Measurements from ENCODE around the gene UBLCP1. TPM values are rescaled to one million over a fixed set of nuclear protein-coding genes. Genes with fewer than 3 reads are reported as not detected.

The UBLCP1 gene
- polyA plus RNA-seq, 1 donor from 2014 or later = 42.5 TPM

GRCh38 chr5:159313197-159313596 lies 50.1 kb downstream of the UBLCP1 start:
- H3K9ac ChIP-seq (ENCODE audit: low read length) = no peak overlapping the region

More at GRCh38 chr5:159313197-159313596, 50.1 kb downstream of the UBLCP1 start:
- Histone ChIP-seq H3K9me2 (ENCODE audit: insufficient read depth, low read length) (no peaks in the 10 kb centered on the region), H4K20me1 (ENCODE audit: insufficient read depth) (no peaks in the 10 kb centered on the region), H3K4me3 (ENCODE audit: low read length) (no peak overlapping the region), H3K4me2 (ENCODE audit: low read length) (no peak overlapping the region), H3K9me3 (ENCODE audit: low read length) (no peaks in the 10 kb centered on the region), H3K79me2 (replicated peaks; ENCODE audit: insufficient read depth, low read length) (no peaks in the 10 kb centered on the region), H3K36me3 (ENCODE audit: insufficient read depth, low read length) (no peaks in the 10 kb centered on the region), H2AFZ (ENCODE audit: low read depth, low read length) (no peak overlapping the region), H3K27me3 (ENCODE audit: insufficient read depth, low read depth, low read length) (peaks cover 14% of the 10 kb centered on the region), H3F3A (ENCODE audit: insufficient read depth, low read length, poor library complexity, severe bottlenecking) (no peaks in the 10 kb centered on the region), H3K27ac (ENCODE audit: low read length) (no peak overlapping the region)
- TF ChIP-seq SMC3 (conservative IDR thresholded peaks at IDR 0.05; ENCODE audit: poor library complexity) = no peak
- TF ChIP-seq TAF1 (IDR thresholded peaks at IDR 0.05; ENCODE audit: low read depth) = no peak
- no peak for TF ChIP-seq CTCF (IDR thresholded peaks at IDR 0.05; ENCODE audit: poor library complexity, severe bottlenecking)
- TF ChIP-seq REST (IDR thresholded peaks at IDR 0.05; ENCODE audit: borderline replicate concordance) = no peak
- TF ChIP-seq RAD21 (conservative IDR thresholded peaks at IDR 0.05) = no peak
- TF ChIP-seq MXI1 (conservative IDR thresholded peaks at IDR 0.05; ENCODE audit: poor library complexity, severe bottlenecking) = no peak
- no peak for TF ChIP-seq EZH2 (IDR thresholded peaks at IDR 0.05; ENCODE audit: borderline replicate concordance, insufficient read depth, low read length, poor library complexity, severe bottlenecking)
- TF ChIP-seq EP300 (conservative IDR thresholded peaks at IDR 0.05; ENCODE audit: poor library complexity, severe bottlenecking) = no peak
- no peak for TF ChIP-seq POLR2AphosphoS5 (IDR thresholded peaks at IDR 0.05)
